Measurements from ENCODE around the gene PDGFD. TPM values are rescaled to one million over a fixed set of nuclear protein-coding genes. Genes with fewer than 3 reads are reported as not detected.

Gene PDGFD
- total and polyA plus RNA-seq, 2 donors = 26.0 to 26.7 TPM

GRCh38 chr11:103948187-103948763, 215.7 kb downstream of the PDGFD start:
- Histone ChIP-seq H3K36me3 (ENCODE audit: insufficient read depth) (no peaks in the 10 kb centered on the region), H3K4me3 (ENCODE audit: low read depth, low read length) (no peak overlapping the region), H3K4me1 (ENCODE audit: insufficient read depth) (no peaks in the 10 kb centered on the region), H3K27ac (ENCODE audit: low read depth) (no peak overlapping the region)
- 54% methylated on average over 2 of the region's 2 CpGs for WGBS
- DNase-seq (ENCODE audit: extremely low spot score) = no peak

DNA sequence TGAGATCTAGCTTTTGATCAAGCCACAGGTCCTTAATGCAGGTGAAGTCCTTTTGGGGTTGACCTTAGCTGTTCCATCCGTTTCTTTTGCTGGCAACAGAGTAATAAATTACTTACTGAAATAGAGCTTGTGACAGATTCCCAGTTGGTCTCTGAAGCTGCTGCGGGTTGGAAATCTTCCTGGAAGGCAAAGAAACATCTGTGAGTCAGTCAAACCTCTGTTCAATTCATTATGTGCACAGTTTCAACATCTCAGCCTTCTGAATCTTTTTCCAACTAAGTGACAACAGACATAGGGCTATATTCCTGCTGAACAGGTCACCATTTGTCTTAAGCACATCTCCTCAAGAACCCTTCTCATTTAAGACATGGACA, 216.4 kb downstream of the PDGFD start:
- no peak for DNase-seq (ENCODE audit: extremely low spot score)
- no peak overlapping the region for H3K27ac ChIP-seq (ENCODE audit: low read depth)
- no peaks in the 10 kb centered on the region for H3K36me3 ChIP-seq (ENCODE audit: insufficient read depth)
- H3K4me3 ChIP-seq (ENCODE audit: low read depth, low read length) = no peak overlapping the region
- WGBS = 33% methylated on average over 2 of the region's 2 CpGs
- H3K4me1 ChIP-seq (ENCODE audit: insufficient read depth) = no peaks in the 10 kb centered on the region

GRCh38 chr11:103946793-103947545, 217.0 kb downstream of the PDGFD start:
- Histone ChIP-seq H3K27ac (ENCODE audit: low read depth) (no peak overlapping the region), H3K4me1 (ENCODE audit: insufficient read depth) (no peaks in the 10 kb centered on the region), H3K4me3 (ENCODE audit: low read depth, low read length) (no peak overlapping the region), H3K36me3 (ENCODE audit: insufficient read depth) (no peaks in the 10 kb centered on the region)
- WGBS = 23% methylated on average over 3 of the region's 3 CpGs
- no peak for DNase-seq (ENCODE audit: extremely low spot score)

DNA sequence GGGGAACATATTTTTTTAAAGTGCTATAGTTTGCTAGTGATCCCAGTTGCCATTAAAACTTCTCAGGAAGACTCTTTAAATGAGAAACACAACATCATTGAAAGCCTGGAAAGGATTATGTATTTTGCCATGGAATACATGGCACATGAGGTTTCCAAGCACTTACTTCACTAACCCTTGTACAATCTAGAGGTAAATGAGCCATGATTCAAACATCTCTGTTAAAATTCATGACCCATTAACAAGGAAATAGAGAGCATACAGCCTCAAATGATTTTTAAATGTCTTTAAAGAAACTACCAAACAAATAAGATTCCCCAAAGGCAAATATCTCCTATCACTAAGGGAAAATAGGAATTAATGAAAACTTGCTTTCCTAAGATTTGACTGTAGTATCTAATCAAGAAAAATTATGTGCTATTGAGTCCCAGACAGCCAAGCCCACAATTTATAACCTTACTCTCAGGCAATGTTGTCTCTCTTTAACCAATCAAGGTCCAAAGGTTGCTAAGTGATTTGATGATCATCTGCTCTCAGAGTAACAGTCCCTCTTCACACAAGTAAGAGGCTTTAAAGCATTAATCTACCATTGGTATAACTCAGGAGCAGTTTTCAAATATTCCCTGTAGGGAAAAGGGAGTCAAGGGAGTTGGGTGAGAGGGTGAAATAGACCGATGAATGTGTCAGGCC, 219.6 kb downstream of the PDGFD start:
- 97% methylated on average over 1 of the region's 1 CpG for WGBS
- Histone ChIP-seq H3K4me1 (ENCODE audit: insufficient read depth) (no peaks in the 10 kb centered on the region), H3K36me3 (ENCODE audit: insufficient read depth) (no peaks in the 10 kb centered on the region), H3K27ac (ENCODE audit: low read depth) (no peak overlapping the region), H3K4me3 (ENCODE audit: low read depth, low read length) (no peak overlapping the region)
- DNase-seq (ENCODE audit: extremely low spot score) = no peak

- no peaks in the 10 kb centered on the region for H3K4me1 ChIP-seq (ENCODE audit: insufficient read depth)
- WGBS = 94% methylated on average over 1 of the region's 1 CpG
- H3K4me3 ChIP-seq (ENCODE audit: low read depth, low read length) = no peak overlapping the region
- no peak for DNase-seq (ENCODE audit: extremely low spot score)
- H3K27ac ChIP-seq (ENCODE audit: low read depth) = no peak overlapping the region
- no peaks in the 10 kb centered on the region for H3K36me3 ChIP-seq (ENCODE audit: insufficient read depth)
Measured at GRCh38 chr11:103942646-103943045, 221.3 kb downstream of the PDGFD start.

- no peak overlapping the region for H3K4me3 ChIP-seq (ENCODE audit: low read depth, low read length)
- no peaks in the 10 kb centered on the region for H3K36me3 ChIP-seq (ENCODE audit: insufficient read depth)
- WGBS = 51% methylated on average over 2 of the region's 2 CpGs
- no peaks in the 10 kb centered on the region for H3K4me1 ChIP-seq (ENCODE audit: insufficient read depth)
- no peak for DNase-seq (ENCODE audit: extremely low spot score)
- H3K27ac ChIP-seq (ENCODE audit: low read depth) = no peak overlapping the region
Measured at GRCh38 chr11:103940551-103940950, 223.4 kb downstream of the PDGFD start.

GRCh38 chr11:103939694-103940093, 224.3 kb downstream of the PDGFD start:
- H3K27ac ChIP-seq (ENCODE audit: low read depth) = no peak overlapping the region
- no peaks in the 10 kb centered on the region for H3K4me1 ChIP-seq (ENCODE audit: insufficient read depth)
- H3K36me3 ChIP-seq (ENCODE audit: insufficient read depth) = no peaks in the 10 kb centered on the region
- no peak overlapping the region for H3K4me3 ChIP-seq (ENCODE audit: low read depth, low read length)
- WGBS = 92% methylated on average over 3 of the region's 3 CpGs
- DNase-seq (ENCODE audit: extremely low spot score) = no peak

GRCh38 chr11:103936059-103936458, 227.9 kb downstream of the PDGFD start:
- no peak overlapping the region for H3K27ac ChIP-seq (ENCODE audit: low read depth)
- no peak for DNase-seq (ENCODE audit: extremely low spot score)
- 73% methylated on average over 1 of the region's 1 CpG for WGBS
- H3K36me3 ChIP-seq (ENCODE audit: insufficient read depth) = no peaks in the 10 kb centered on the region
- no peaks in the 10 kb centered on the region for H3K4me1 ChIP-seq (ENCODE audit: insufficient read depth)
- no peak overlapping the region for H3K4me3 ChIP-seq (ENCODE audit: low read depth, low read length)

GRCh38 chr11:103935219-103935618, 228.7 kb downstream of the PDGFD start:
- H3K4me3 ChIP-seq (ENCODE audit: low read depth, low read length) = no peak overlapping the region
- DNase-seq (ENCODE audit: extremely low spot score) = no peak
- no peaks in the 10 kb centered on the region for H3K36me3 ChIP-seq (ENCODE audit: insufficient read depth)
- WGBS = 98% methylated on average over 2 of the region's 2 CpGs
- no peak overlapping the region for H3K27ac ChIP-seq (ENCODE audit: low read depth)
- no peaks in the 10 kb centered on the region for H3K4me1 ChIP-seq (ENCODE audit: insufficient read depth)

GRCh38 chr11:103929170-103929903, 234.6 kb downstream of the PDGFD start:
- WGBS = 89% methylated on average over 3 of the region's 3 CpGs
- Histone ChIP-seq H3K4me1 (ENCODE audit: insufficient read depth) (peaks cover 1% of the 10 kb centered on the region), H3K36me3 (ENCODE audit: insufficient read depth) (no peaks in the 10 kb centered on the region), H3K4me3 (ENCODE audit: low read depth, low read length) (no peak overlapping the region), H3K27ac (ENCODE audit: low read depth) (no peak overlapping the region)
- DNase-seq (ENCODE audit: extremely low spot score) = no peak

GRCh38 chr11:103928802-103929161, 235.2 kb downstream of the PDGFD start:
- DNase-seq (ENCODE audit: extremely low spot score) = no peak
- Histone ChIP-seq H3K4me3 (ENCODE audit: low read depth, low read length) (no peak overlapping the region), H3K4me1 (ENCODE audit: insufficient read depth) (peaks cover 1% of the 10 kb centered on the region), H3K36me3 (ENCODE audit: insufficient read depth) (no peaks in the 10 kb centered on the region), H3K27ac (ENCODE audit: low read depth) (no peak overlapping the region)
- 66% methylated on average over 5 of the region's 5 CpGs for WGBS

GRCh38 chr11:103928040-103928801, 235.7 kb downstream of the PDGFD start:
- Histone ChIP-seq H3K36me3 (ENCODE audit: insufficient read depth) (no peaks in the 10 kb centered on the region), H3K4me3 (ENCODE audit: low read depth, low read length) (no peak overlapping the region), H3K4me1 (ENCODE audit: insufficient read depth) (peaks cover 1% of the 10 kb centered on the region), H3K27ac (ENCODE audit: low read depth) (no peak overlapping the region)
- 84% methylated on average over 5 of the region's 5 CpGs for WGBS
- no peak for DNase-seq (ENCODE audit: extremely low spot score)

DNA sequence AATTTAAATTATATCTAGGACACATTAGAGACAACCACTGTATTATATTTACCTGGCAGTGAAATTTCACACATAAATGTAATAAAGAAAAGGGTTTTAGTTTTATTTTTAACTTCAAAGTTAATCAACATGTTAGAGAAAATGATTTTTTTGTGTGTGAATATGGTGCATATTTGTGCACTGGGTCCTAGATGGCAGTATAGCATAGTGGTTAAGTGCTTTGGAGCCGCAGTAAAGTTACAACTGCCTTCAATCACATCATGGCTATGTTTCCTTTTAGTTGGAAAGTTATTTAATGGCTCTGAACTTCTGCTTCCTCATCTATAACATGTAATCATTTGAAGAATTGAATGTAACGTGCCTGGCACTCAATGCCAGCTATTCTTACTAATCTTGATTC, 236.4 kb downstream of the PDGFD start:
- DNase-seq (ENCODE audit: extremely low spot score) = no peak
- H3K27ac ChIP-seq (ENCODE audit: low read depth) = no peak overlapping the region
- H3K36me3 ChIP-seq (ENCODE audit: insufficient read depth) = no peaks in the 10 kb centered on the region
- H3K4me1 ChIP-seq (ENCODE audit: insufficient read depth) = peaks cover 1% of the 10 kb centered on the region
- WGBS = 59% methylated on average over 2 of the region's 2 CpGs
- H3K4me3 ChIP-seq (ENCODE audit: low read depth, low read length) = no peak overlapping the region
